ENCODE results near the gene RASEF.

- TF ChIP-seq CTCF (IDR thresholded peaks at IDR 0.05; ENCODE audit: borderline replicate concordance, extremely low read depth, low read length, poor library complexity, severe bottlenecking) (no peak), EZH2 (IDR thresholded peaks at IDR 0.05; ENCODE audit: borderline replicate concordance, low read depth, low read length, severe bottlenecking) (no peak)
Observed at GRCh38 chr9:82997476-82998140, 65.3 kb downstream of the RASEF start.
